IMR-90 (cell line): Measurements from ENCODE around the gene LIPK. TPM values are rescaled to one million over a fixed set of nuclear protein-coding genes. Genes with fewer than 3 reads are reported as not detected.

Experiments used
- ATAC-seq: fragments of 200-7000 bp; cut with Tn5 transposase; 2 replicates; pipeline ENCODE4 v1.9.1; 2020; ENCODE audit warnings: low read depth, mild to moderate bottlenecking, moderate library complexity
- BruUV-seq: library from RNA; stranded (reverse); fragments of 400-500 nt; replicated peaks from 2 replicates; lab custom pipeline; 2021; lab: Mats Ljungman, UMichigan
- CTCF ChIA-PET: fragments of 300-600 bp; formaldehyde crosslinking; extraction: SDS; loops from one replicate; lab custom pipeline; 2021; ENCODE audit warnings: antibody characterized with exemption; lab: Yijun Ruan, JAX
- POLR2A ChIA-PET: fragments of 300-600 bp; sonication (Branson Sonifier 250); formaldehyde crosslinking; loops from one replicate; lab custom pipeline; 2022; ENCODE audit warnings: antibody characterized with exemption; ENCODE audit not compliant: unreplicated experiment; lab: Charles Lee
- DNase-seq: peaks from one replicate; pipeline ENCODE4 v3.0.0; 2013
- H2AFZ ChIP-seq: replicated peaks from 2 replicates; pipeline ENCODE3; 2013; ENCODE audit warnings: low read length, mild to moderate bottlenecking; ENCODE audit not compliant: poor library complexity
- H2AK5ac ChIP-seq: 2 replicates; pipeline ENCODE4 v1.6.1; 2013; ENCODE audit warnings: low read depth, low read length, inconsistent platforms
- H2AK9ac ChIP-seq: replicated peaks from 2 replicates; pipeline ENCODE3; 2013; ENCODE audit warnings: mild to moderate bottlenecking, low read depth, low read length, moderate library complexity; ENCODE audit not compliant: poor library complexity
- H2BK120ac ChIP-seq: 2 replicates; pipeline ENCODE4 v1.6.1; 2013; ENCODE audit warnings: low read depth, low read length, inconsistent platforms
- H2BK15ac ChIP-seq: 3 replicates; pipeline ENCODE4 v1.6.1; 2013; ENCODE audit warnings: low read depth, low read length, inconsistent platforms
- H2BK20ac ChIP-seq: 2 replicates; pipeline ENCODE4 v1.6.1; 2013; ENCODE audit warnings: low read depth, mild to moderate bottlenecking, inconsistent platforms, low read length, moderate library complexity
- H2BK5ac ChIP-seq: 2 replicates; pipeline ENCODE4 v1.6.1; 2013; ENCODE audit warnings: mild to moderate bottlenecking, low read depth, low read length, inconsistent platforms; ENCODE audit not compliant: poor library complexity, severe bottlenecking
- H3K14ac ChIP-seq: replicated peaks from 2 replicates; pipeline ENCODE4 v1.6.1; 2013; ENCODE audit warnings: low read depth, low read length, inconsistent platforms
- H3K18ac ChIP-seq: 2 replicates; pipeline ENCODE4 v1.6.1; 2013; ENCODE audit warnings: low read depth, low read length, control low read depth
- H3K23ac ChIP-seq: 2 replicates; pipeline ENCODE4 v1.6.1; 2013; ENCODE audit warnings: low read depth, low read length, inconsistent platforms
- H3K27ac ChIP-seq: 2 replicates; pipeline ENCODE4 v1.5.1; 2013; ENCODE audit warnings: mild to moderate bottlenecking, control low read depth, low read length; ENCODE audit not compliant: insufficient read depth
- H3K27me3 ChIP-seq: 2 replicates; pipeline ENCODE4 v1.6.1; 2013; ENCODE audit warnings: low read length; ENCODE audit not compliant: control insufficient read depth, insufficient read depth
- H3K36me3 ChIP-seq: 2 replicates; pipeline ENCODE4 v1.6.1; 2013; ENCODE audit warnings: low read length, mixed read lengths; ENCODE audit not compliant: control insufficient read depth, insufficient read depth
- H3K4ac ChIP-seq: 2 replicates; pipeline ENCODE4 v1.6.1; 2013; ENCODE audit warnings: low read depth, low read length, inconsistent platforms
- H3K4me1 ChIP-seq: 2 replicates; pipeline ENCODE4 v1.6.1; 2013; ENCODE audit warnings: low read length, mixed read lengths; ENCODE audit not compliant: control insufficient read depth, insufficient read depth
- H3K4me2 ChIP-seq: 2 replicates; pipeline ENCODE4 v1.6.1; 2013; ENCODE audit warnings: low read depth, mild to moderate bottlenecking, control low read depth, low read length, moderate library complexity
- H3K4me3 ChIP-seq: 2 replicates; pipeline ENCODE4 v1.5.1; 2013; ENCODE audit warnings: low read depth, mild to moderate bottlenecking, control low read depth, low read length, moderate library complexity; ENCODE audit not compliant: insufficient read depth
- H3K56ac ChIP-seq: 2 replicates; pipeline ENCODE4 v1.6.1; 2013; ENCODE audit warnings: low read length, inconsistent platforms; ENCODE audit not compliant: insufficient read depth; ENCODE audit errors: extremely low read depth
- H3K79me1 ChIP-seq, 2 experiments: 2 replicates each; pipeline ENCODE4 v1.6.1; 2013; ENCODE audit warnings: low read length in 2 of 2, inconsistent platforms in 1 of 2, low read depth in 1 of 2
- H3K9ac ChIP-seq: 2 replicates; pipeline ENCODE4 v1.6.1; 2013; ENCODE audit warnings: low read depth, low read length, control low read depth
- H3K9me1 ChIP-seq: 2 replicates; pipeline ENCODE4 v1.6.1; 2013; ENCODE audit warnings: low read length, inconsistent platforms; ENCODE audit not compliant: insufficient read depth
- H3K9me3 ChIP-seq: 2 replicates; pipeline ENCODE4 v1.6.1; 2013; ENCODE audit warnings: low read length; ENCODE audit not compliant: control insufficient read depth, insufficient read depth
- H4K20me1 ChIP-seq: 2 replicates; pipeline ENCODE4 v1.6.1; 2013; ENCODE audit warnings: low read length, inconsistent platforms; ENCODE audit not compliant: insufficient read depth
- H4K5ac ChIP-seq: 2 replicates; pipeline ENCODE4 v1.6.1; 2013; ENCODE audit warnings: mild to moderate bottlenecking, low read depth, low read length, control low read depth
- H4K8ac ChIP-seq, 2 experiments: 2 replicates each; pipeline ENCODE4 v1.6.1; 2013; ENCODE audit warnings: low read depth in 2 of 2, low read length in 2 of 2, control low read depth in 1 of 2, inconsistent platforms in 1 of 2
- H4K91ac ChIP-seq: 2 replicates; pipeline ENCODE4 v1.6.1; 2013; ENCODE audit warnings: low read depth, low read length, inconsistent platforms; ENCODE audit not compliant: insufficient read depth
- BHLHE40 ChIP-seq: fragments of 150-350 bp; IDR thresholded peaks from 2 replicates; pipeline ENCODE4 v1.6.1; 2016; ENCODE audit warnings: mild to moderate bottlenecking, low read depth, low read length
- CEBPB ChIP-seq: IDR thresholded peaks from 2 replicates; pipeline ENCODE4 v1.6.1; 2012; ENCODE audit warnings: low read depth, low read length, improper control_type of control experiment
- CHD1 ChIP-seq: IDR thresholded peaks from 2 replicates; pipeline ENCODE4 v1.6.1; 2012; ENCODE audit warnings: low read depth, low read length, improper control_type of control experiment
- ELK1 ChIP-seq: fragments of 150-350 bp; IDR thresholded peaks from 2 replicates; pipeline ENCODE4 v1.6.1; 2016; ENCODE audit warnings: low read depth, mild to moderate bottlenecking, low read length, moderate library complexity, borderline replicate concordance
- FOS ChIP-seq: fragments of 150-350 bp; IDR thresholded peaks from 2 replicates; pipeline ENCODE4 v1.6.1; 2016; ENCODE audit warnings: low read depth, low read length
- MAFK ChIP-seq: IDR thresholded peaks from 2 replicates; pipeline ENCODE4 v1.6.1; 2012; ENCODE audit warnings: low read depth, low read length, improper control_type of control experiment
- MAZ ChIP-seq: IDR thresholded peaks from 2 replicates; pipeline ENCODE4 v1.6.1; 2012; ENCODE audit warnings: low read depth, mild to moderate bottlenecking, low read length, improper control_type of control experiment, moderate library complexity, borderline replicate concordance
- MXI1 ChIP-seq: IDR thresholded peaks from 2 replicates; pipeline ENCODE4 v1.6.1; 2012; ENCODE audit warnings: low read depth, mild to moderate bottlenecking, low read length, moderate library complexity, borderline replicate concordance
- NFE2L2 ChIP-seq: fragments of 150-350 bp; IDR thresholded peaks from 2 replicates; pipeline ENCODE4 v1.6.1; 2016; ENCODE audit warnings: low read depth, mild to moderate bottlenecking, low read length
- POLR2A ChIP-seq: IDR thresholded peaks from 2 replicates; pipeline ENCODE4 v1.6.1; 2012; ENCODE audit warnings: mild to moderate bottlenecking, low read depth, low read length
- RAD21 ChIP-seq: IDR thresholded peaks from 2 replicates; pipeline ENCODE4 v1.6.1; 2012; ENCODE audit warnings: low read length, improper control_type of control experiment
- RFX5 ChIP-seq: IDR thresholded peaks from 2 replicates; pipeline ENCODE4 v1.8.0; 2012; ENCODE audit warnings: low read depth, mild to moderate bottlenecking, low read length, moderate library complexity
- USF2 ChIP-seq: fragments of 150-350 bp; IDR thresholded peaks from 2 replicates; pipeline ENCODE4 v1.6.1; 2017; ENCODE audit warnings: mild to moderate bottlenecking, antibody characterized with exemption, low read length, low read depth
- WGBS, 2 experiments: methylation state at CpG; one replicate each; pipeline versions ENCODE4 v1.1.5 to v1.1.7; 2013; ENCODE audit warnings: missing lambda C conversion rate in 2 of 2; ENCODE audit not compliant: insufficient read length in 1 of 2; ENCODE audit errors: extremely low coverage in 2 of 2; 5-methylcytosine and 5-hydroxymethylcytosine counted together
- dilution Hi-C: fragments of 300-500 bp; cut with HindIII; formaldehyde crosslinking; loops from one replicate; pipeline ENCODE4 v1.14.3; 2018; ENCODE audit warnings: low sequenced_read_pairs; ENCODE audit not compliant: unreplicated experiment
- in situ Hi-C: fragments of 300-500 bp; cut with MboI; formaldehyde crosslinking; loops from 3 replicates; pipeline ENCODE4 v1.14.3; 2019; ENCODE audit warnings: low sequenced_read_pairs, inconsistent platforms, mixed read lengths
- intact Hi-C: fragments of 100-400 bp; cut with micrococcal nuclease; formaldehyde crosslinking; loops from 2 replicates; pipeline ENCODE4 v1.10.0; 2022
- polyA plus RNA-seq, 3 experiments: library from polyadenylated mRNA; depleted of rRNA; stranded (reverse); fragments of >200 nt; gene quantifications; 2 replicates each; pipeline ENCODE4 v1.2.3, GENCODE V29; 2012; ENCODE audit warnings: low replicate concordance in 1 of 3
- total RNA-seq: library from RNA; depleted of rRNA; stranded (reverse); fragments of >200 nt; gene quantifications from 2 replicates; pipeline ENCODE4 v1.2.3, GENCODE V29; 2012

Gene LIPK
- total and polyA plus RNA-seq, 2 of the 4 experiments (the other 2 are of a cell fraction) = not detected

GRCh38 chr10:88742448-88742847 is 36.4 kb downstream of the LIPK start:
- H3K56ac ChIP-seq = no peak overlapping the region
- H2BK120ac ChIP-seq = no peak overlapping the region
- no peaks in the 10 kb centered on the region for H3K79me1 ChIP-seq
- no TSS peak for BruUV-seq
- H3K4ac ChIP-seq = no peak overlapping the region
- no peaks in the 10 kb centered on the region for H3K9me1 ChIP-seq
- no peak overlapping the region for H3K9ac ChIP-seq
- intact Hi-C loops (no loop called here), in situ Hi-C loops (no loop called here), dilution Hi-C loops (no loop called here)
- H4K5ac ChIP-seq = no peak overlapping the region
- no peaks in the 10 kb centered on the region for H4K20me1 ChIP-seq
- ChIA-PET POLR2A (no interaction called here), CTCF (no interaction called here)
- no peak overlapping the region for H3K4me2 ChIP-seq
- no peaks in the 10 kb centered on the region for H3K36me3 ChIP-seq
- H3K27ac ChIP-seq = no peak overlapping the region
- DNase-seq (no peak), ATAC-seq (no peak)
- TF ChIP-seq RAD21 = no peak
- TF ChIP-seq POLR2A = no peak
- TF ChIP-seq USF2 = no peak
- no peak for TF ChIP-seq ELK1
- TF ChIP-seq BHLHE40 = no peak
- no peak for TF ChIP-seq FOS
- TF ChIP-seq MXI1 = no peak
- TF ChIP-seq MAFK = no peak
- no peak for TF ChIP-seq CEBPB
- TF ChIP-seq RFX5 = no peak
- TF ChIP-seq MAZ = no peak
- no peak for TF ChIP-seq NFE2L2
- no peak for TF ChIP-seq CHD1
- H4K91ac ChIP-seq = no peak overlapping the region
- no peak overlapping the region for H3K14ac ChIP-seq
- no peak overlapping the region for H2BK15ac ChIP-seq
- no peak overlapping the region for H4K8ac ChIP-seq
- no peaks in the 10 kb centered on the region for H3K4me1 ChIP-seq
- no peak overlapping the region for H2BK20ac ChIP-seq
- WGBS, 2 experiments = no CpG with 5 or more reads among the region's 1 CpG
- H2AK9ac ChIP-seq = no peak overlapping the region
- no peak overlapping the region for H2AFZ ChIP-seq
- peaks cover 15% of the 10 kb centered on the region for H3K27me3 ChIP-seq
- no peak overlapping the region for H3K23ac ChIP-seq
- no peak overlapping the region for H3K4me3 ChIP-seq
- no peak overlapping the region for H3K18ac ChIP-seq
- no peak overlapping the region for H2BK5ac ChIP-seq
- H2AK5ac ChIP-seq = no peak overlapping the region
- peaks cover 2% of the 10 kb centered on the region; the same call in 1 of the 2 replicates for H3K9me3 ChIP-seq
